SU-DHL-6 (cell line): ENCODE results near the gene SUSD6.

ENCODE experiments used
- H2AFZ ChIP-seq: fragments of 200-600 bp; sonication (generic); 2 replicates; pipeline ENCODE4 v1.6.1; 2014; ENCODE audit warnings: low read depth, mild to moderate bottlenecking, moderate library complexity, mixed read lengths, antibody characterized with exemption, low read length; ENCODE audit not compliant: severe bottlenecking
- H3F3A ChIP-seq: fragments of 200-600 bp; shearing (Covaris generic); 2 replicates; pipeline ENCODE4 v1.6.0; 2016; ENCODE audit warnings: antibody characterized with exemption, mild to moderate bottlenecking; ENCODE audit not compliant: insufficient read depth
- H3K27ac ChIP-seq: fragments of 200-600 bp; sonication (generic); 2 replicates; pipeline ENCODE4 v1.5.1; 2016; ENCODE audit warnings: low read depth, mild to moderate bottlenecking, low read length, moderate library complexity, mixed read lengths
- H3K27me3 ChIP-seq: fragments of 200-600 bp; sonication (generic), shearing (Covaris generic); 2 replicates; pipeline ENCODE4 v1.6.0; 2014; ENCODE audit warnings: mild to moderate bottlenecking, low read length
- H3K36me3 ChIP-seq: fragments of 200-600 bp; sonication (generic); 2 replicates; pipeline ENCODE4 v1.6.1; 2014; ENCODE audit warnings: mild to moderate bottlenecking, low read length, mixed read lengths
- H3K4me2 ChIP-seq: fragments of 300-600, 200-600 bp; shearing (Covaris generic), sonication (generic); 2 replicates; pipeline ENCODE4 v1.6.0; 2014; ENCODE audit warnings: low read length, low read depth, mild to moderate bottlenecking; ENCODE audit not compliant: poor library complexity, severe bottlenecking
- H3K4me3 ChIP-seq: fragments of 200-600 bp; sonication (generic); 2 replicates; pipeline ENCODE4 v1.5.1; 2014; ENCODE audit warnings: antibody characterized with exemption, low read length, mild to moderate bottlenecking, mixed read lengths; ENCODE audit not compliant: insufficient read depth, poor library complexity, severe bottlenecking
- H3K79me2 ChIP-seq: fragments of 200-600 bp; sonication (generic); 2 replicates; pipeline ENCODE4 v1.6.1; 2014; ENCODE audit warnings: mild to moderate bottlenecking, low read length, moderate library complexity; ENCODE audit not compliant: insufficient read depth
- H3K9ac ChIP-seq: fragments of 200-600 bp; sonication (generic); 2 replicates; pipeline ENCODE4 v1.7.0; 2014; ENCODE audit warnings: mild to moderate bottlenecking, low read length
- H3K9me2 ChIP-seq: fragments of 200-600 bp; sonication (generic); replicated peaks from 2 replicates; pipeline ENCODE4 v1.6.1; 2014; ENCODE audit warnings: low read length; ENCODE audit not compliant: insufficient read depth
- H3K9me3 ChIP-seq: fragments of 200-600 bp; sonication (generic); 2 replicates; pipeline ENCODE4 v1.6.1; 2014; ENCODE audit warnings: low read length, mixed read lengths; ENCODE audit not compliant: insufficient read depth
- H4K20me1 ChIP-seq: fragments of 200-600 bp; sonication (generic); 2 replicates; pipeline ENCODE4 v1.6.1; 2014; ENCODE audit warnings: low read depth, mild to moderate bottlenecking, antibody characterized with exemption, low read length, moderate library complexity, mixed read lengths
- EZH2phosphoT487 ChIP-seq: fragments of 200-600 bp; sonication (generic), shearing (Covaris generic); conservative IDR thresholded peaks from 2 replicates; pipeline ENCODE4 v1.6.1; 2018; ENCODE audit warnings: mild to moderate bottlenecking, antibody characterized with exemption, low read length, moderate library complexity, mixed read lengths
- TF ChIP-seq, protein P1 (sequence below): fragments of 200-600 bp; sonication (generic); IDR thresholded peaks from one replicate; pipeline ENCODE4 v1.5.1; 2017; ENCODE audit warnings: antibody characterized with exemption, mild to moderate bottlenecking, low read length, moderate library complexity; ENCODE audit not compliant: insufficient read depth, poor library complexity, severe bottlenecking

The SUSD6 gene

DNA sequence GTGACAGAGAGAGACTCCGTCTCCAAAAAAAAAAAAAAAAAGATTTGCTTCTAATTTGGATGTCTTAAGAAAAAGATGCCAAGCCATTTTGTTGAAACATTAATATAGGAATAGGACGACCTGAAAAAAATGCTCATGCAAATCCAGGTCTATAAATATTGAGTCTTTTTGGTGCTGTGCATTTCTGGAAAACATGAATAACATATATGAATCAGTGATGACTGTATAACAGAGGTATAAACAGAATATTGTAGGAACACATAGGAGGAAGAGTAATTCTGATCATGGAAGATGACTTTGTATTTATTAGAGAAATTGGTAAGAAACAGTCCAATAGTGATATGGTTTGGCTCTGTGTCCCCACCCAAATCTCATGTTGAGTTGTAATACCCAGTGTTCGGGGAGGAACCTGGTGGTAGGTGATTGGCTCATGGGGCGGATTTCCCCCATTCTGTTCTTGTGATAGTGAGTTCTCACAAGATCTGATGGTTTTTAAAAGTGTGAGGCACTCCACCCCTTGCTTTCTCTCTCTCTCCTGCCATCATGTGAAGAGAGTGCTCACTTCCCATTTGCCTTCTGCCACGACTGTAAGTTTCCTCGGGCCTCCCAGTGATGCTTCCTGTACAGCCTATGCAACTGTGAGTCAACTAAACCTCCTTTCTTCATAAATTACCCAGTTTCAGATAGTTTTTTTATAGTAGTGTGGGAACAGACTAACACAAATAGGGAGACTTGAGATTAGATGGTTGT is 152.5 kb downstream of the SUSD6 start:
- Histone ChIP-seq H3K27ac (no peak overlapping the region), H3K36me3 (peaks cover 11% of the 10 kb centered on the region), H3K9ac (no peak overlapping the region), H3K4me3 (no peak overlapping the region), H3F3A (peaks cover 10% of the 10 kb centered on the region; the same call in 1 of the 2 replicates), H3K27me3 (no peaks in the 10 kb centered on the region), H3K79me2 (peaks cover 19% of the 10 kb centered on the region), H3K9me3 (no peaks in the 10 kb centered on the region), H4K20me1 (peaks cover 12% of the 10 kb centered on the region), H3K4me2 (no peak overlapping the region), H3K9me2 (no peaks in the 10 kb centered on the region), H2AFZ (no peak overlapping the region)
- TF ChIP-seq EZH2phosphoT487: no peak
- TF ChIP-seq, protein P1, sequence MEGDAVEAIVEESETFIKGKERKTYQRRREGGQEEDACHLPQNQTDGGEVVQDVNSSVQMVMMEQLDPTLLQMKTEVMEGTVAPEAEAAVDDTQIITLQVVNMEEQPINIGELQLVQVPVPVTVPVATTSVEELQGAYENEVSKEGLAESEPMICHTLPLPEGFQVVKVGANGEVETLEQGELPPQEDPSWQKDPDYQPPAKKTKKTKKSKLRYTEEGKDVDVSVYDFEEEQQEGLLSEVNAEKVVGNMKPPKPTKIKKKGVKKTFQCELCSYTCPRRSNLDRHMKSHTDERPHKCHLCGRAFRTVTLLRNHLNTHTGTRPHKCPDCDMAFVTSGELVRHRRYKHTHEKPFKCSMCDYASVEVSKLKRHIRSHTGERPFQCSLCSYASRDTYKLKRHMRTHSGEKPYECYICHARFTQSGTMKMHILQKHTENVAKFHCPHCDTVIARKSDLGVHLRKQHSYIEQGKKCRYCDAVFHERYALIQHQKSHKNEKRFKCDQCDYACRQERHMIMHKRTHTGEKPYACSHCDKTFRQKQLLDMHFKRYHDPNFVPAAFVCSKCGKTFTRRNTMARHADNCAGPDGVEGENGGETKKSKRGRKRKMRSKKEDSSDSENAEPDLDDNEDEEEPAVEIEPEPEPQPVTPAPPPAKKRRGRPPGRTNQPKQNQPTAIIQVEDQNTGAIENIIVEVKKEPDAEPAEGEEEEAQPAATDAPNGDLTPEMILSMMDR: no peak
